CD4-positive, alpha-beta T cell treated with Interleukin-4 for 1 hour (primary cell): Measurements from ENCODE around the gene MAP3K2.

Experiments
- DNase-seq, 2 donors: peaks; one replicate each; pipeline ENCODE4 v3.0.0-alpha.2; 2020 to 2022

The MAP3K2 gene

DNA sequence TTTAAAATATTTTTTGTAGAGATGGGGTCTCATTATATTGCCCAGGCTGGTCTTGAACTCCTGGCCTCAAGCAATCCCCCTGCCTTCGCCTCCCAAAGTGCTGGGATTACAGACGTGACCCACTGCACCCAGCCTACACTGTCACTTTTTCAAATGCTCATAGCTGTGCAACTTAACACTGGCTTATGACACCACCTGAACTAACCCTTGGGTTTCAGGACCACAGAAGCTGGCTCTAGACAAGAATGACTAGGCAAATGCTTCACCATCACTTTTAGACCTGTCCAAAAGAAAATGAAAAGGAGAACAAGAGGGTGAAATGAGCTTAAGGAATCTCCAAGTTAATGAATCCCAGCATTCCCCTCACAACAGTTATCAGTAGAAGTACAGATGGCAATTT lies 107.1 kb downstream of the MAP3K2 start:
- DNase-seq: no peak

DNA sequence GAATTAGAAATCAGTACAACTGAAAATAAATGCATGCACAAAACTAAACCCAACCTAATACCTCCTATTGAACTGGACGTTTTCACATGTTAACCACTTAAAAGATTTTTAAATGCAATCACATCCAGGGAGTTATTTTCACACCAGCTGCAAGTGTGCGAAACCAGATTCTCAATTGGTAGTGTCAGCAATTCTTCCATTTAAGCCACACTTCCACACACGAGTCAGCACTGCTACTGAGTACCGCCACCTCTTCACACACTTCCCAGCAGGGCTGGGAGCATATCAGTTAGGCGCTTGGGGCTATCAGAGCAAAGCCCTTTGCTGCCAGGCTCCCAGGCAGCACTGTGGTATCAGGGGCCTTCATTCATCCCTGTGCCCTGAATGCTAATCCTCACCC lies 108.0 kb downstream of the MAP3K2 start:
- DNase-seq: no peak

DNA sequence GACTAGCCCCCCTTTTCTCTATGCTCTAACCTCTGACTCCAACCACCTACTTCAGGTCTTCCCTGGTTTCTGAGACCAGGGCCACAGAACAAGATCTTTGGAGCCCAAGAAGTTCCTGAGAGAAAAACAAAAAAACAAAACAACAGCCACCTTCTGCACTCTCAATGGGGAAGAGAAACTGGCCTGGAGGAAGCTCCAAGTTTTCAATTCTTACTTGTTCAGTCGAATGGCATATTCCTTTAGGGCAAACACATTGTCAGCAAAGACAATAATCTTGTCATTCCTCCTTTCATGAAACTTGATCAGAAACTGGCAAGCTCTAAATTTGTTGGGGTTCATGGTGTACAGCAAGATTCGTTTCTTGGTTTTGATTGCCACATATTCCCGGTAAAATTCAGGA lies 108.8 kb downstream of the MAP3K2 start:
- DNase-seq: no peak

DNA sequence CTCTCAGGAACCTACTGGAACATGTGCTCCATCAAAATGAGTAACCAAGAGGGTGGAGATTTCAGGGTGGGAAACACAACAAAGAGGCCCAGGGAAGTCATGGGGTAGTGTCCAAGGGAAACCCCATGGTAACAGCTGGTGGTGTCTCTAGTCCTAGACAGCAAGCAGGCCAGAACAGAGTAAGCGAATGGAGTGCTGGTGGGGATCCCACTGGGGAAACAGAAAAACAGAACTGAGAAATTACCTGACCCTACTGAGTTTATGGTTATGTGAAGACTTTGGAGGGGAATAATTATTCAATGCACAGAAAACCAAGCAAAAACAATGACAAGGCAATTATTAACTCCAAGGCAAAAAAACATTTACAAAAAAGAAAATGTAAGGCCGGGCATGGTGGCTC lies 110.7 kb downstream of the MAP3K2 start:
- no peak for DNase-seq

DNA sequence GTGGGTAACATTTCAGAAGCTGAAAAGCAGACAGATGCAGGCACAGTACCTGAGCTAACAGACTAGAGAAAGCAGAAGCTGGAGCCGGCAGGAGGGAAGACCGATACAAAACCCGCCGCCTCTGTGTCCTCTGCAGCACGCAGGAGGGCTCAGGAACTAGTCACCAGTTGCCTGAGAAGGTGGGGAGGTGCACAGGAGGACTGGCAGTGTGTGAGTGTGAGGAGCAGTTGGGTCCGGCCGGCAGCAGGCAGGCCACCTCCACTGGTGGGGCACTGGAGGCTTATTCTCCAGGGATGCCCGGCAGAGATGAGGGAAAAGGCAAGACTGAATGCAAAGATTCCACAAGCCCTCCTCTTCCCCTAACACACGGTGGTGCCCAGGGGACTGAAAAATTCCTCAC lies 112.0 kb downstream of the MAP3K2 start:
- DNase-seq: no peak

DNA sequence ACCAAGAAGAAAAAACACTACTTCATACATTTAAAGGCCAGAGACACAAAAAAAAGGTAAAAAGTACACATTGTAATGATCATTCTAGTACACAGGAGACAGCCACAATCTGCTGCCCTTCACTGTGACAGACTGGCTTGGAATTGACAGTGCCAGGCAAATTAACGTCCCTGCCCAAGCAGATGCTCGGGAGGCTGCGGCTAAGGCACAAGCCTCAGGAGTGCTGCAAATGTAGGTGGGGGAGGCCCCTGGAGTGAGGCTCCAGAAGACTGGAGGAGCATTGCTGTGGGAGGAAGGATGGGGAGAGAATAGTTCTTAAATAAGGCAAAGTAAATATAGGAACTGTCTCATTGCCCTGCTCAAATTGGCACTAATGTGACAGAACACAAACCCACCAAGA lies 112.4 kb downstream of the MAP3K2 start:
- DNase-seq: no peak

DNA sequence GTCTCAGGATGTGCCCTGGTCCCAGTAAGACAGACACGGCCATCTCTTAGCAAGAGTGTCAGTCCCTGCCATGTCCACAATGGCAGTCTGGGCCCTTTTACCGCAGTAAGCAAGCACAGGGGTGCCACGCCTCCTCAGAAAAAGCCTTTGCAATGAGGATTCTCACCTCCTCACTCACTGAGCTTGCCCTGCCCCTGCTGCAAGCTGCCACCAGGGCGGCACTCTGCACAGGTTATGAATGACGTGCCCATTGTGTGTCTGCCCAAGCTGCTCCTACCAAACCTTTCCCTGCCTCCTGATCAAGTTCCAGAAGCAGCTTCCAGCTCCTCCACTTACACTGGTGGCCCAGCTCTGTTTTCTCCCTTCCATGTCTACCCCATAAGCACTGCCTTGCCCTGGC lies 117.1 kb downstream of the MAP3K2 start:
- no peak for DNase-seq

DNA sequence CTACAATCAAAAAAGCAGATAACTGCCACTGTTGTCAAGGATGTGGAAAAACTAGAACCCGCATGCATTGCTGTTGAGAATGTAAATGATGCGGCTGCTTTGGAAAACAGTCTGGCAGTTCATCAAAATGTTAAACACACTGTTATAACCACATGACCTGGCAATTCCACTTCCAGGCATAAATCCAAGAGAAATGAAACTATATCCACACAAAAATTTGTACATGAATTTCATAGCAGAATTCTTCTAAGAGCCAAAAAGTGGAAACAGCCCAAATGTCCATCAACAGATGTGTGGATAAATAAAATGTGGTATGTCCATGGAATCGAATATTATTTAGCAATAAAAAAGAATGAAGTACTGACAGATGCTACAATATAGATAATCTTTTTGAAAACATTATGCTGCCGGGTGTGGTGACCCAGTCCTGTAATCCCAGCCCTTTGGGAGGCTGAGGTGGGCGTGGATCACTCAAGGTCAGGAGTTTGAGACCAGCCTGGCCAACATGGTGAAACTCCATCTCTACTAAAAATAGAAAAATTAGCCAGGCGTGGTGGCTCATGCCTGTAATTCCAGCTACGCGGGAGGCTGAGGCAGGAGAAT lies 125.9 kb downstream of the MAP3K2 start:
- no peak for DNase-seq

DNA sequence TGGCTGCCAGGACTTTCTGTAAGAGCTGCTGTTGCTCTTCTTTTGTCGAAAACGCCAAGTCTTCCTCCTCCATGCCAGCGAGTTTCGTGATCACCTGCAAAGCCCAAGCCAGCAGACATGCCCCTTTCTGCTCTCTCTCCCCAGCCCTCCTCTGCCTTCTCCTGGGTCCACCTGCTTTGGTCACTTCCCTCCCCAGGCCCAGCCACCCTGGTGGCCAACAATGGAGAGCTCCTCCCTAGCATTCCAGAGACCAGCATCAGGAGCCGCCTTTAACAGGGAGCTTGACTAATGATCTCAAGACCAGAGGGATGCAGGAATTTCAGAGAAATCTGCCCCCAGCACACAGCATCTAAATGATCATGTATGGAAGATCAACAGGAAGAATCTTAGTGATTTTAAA lies 128.4 kb downstream of the MAP3K2 start:
- no peak for DNase-seq

DNA sequence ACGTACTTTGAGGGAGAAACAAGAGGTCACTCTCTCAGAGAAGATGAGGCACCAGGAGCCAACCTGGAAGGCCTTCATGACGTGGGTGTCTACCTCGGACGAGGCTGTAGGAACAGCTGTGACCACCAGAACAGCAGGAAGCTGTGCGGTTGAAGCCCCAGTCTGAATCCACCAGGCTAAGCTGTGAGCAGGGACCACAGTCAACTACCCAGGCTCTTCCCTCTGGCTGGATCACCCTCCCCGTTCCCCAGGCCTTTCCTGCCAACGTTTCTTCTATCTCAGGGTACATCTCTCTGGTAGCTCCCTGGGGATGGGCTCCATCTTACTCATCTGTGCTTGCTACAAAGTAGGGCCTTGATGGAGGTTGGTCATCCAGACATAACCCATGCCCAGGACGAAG lies 130.9 kb downstream of the MAP3K2 start:
- DNase-seq: no peak

DNA sequence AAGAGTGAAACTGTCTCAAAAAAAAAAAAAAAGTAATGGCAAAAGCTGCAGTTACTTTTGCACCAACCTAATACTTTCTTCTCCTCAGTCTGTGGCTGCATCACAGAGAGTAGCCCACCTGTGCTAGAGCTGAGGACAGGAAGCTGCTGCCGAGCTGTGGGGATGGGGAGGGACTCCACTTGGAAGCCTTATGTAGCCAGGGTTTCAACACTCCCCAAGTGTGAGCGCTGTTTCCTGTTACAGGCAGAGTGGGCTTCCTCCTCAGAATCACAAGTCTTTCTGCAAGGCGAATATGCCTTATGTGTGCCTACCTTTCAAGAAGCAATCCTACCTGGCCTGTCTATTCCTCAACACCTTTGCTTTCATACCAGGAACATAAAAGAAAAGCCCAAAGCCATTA lies 131.4 kb downstream of the MAP3K2 start:
- DNase-seq: no peak

DNA sequence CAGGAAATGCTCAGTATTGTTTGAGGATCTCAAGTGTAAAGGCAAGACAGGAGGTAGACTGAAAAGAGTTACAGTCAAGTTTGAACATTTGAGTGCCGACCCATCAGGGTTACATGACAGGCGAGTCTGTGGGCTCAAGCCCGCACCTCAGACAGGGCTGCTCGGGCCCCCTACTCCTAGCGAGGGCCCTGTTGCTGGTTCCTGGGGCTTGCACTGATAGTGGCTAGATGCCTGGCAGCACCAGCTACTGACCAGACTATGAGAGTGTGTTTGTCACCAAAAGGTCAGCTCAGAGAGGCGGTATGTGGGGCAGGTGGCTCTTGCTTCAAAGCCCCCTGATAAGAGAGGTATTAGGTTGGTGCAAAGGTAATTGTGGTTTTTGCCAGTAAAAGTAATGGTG lies 132.1 kb downstream of the MAP3K2 start:
- no peak for DNase-seq

DNA sequence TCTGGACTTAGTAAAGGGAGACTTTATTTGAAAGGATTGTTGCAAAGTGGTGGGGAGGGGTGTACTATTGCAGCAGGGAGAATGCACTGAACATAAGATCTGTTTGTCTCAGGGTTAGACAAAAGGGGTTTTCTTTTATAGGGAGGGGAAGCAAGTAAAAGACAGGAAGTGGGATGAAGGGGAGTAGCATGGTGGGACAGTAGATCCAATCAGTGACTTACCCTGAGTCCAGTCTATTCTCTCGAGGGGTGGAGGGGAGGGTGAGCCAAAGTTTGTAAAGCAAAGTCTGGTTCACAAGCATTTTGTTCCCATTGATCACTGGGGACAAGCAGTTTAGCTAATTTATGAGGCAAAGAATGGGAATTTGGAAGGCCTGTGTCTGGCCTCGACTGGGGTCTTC lies 132.6 kb downstream of the MAP3K2 start:
- no peak for DNase-seq

DNA sequence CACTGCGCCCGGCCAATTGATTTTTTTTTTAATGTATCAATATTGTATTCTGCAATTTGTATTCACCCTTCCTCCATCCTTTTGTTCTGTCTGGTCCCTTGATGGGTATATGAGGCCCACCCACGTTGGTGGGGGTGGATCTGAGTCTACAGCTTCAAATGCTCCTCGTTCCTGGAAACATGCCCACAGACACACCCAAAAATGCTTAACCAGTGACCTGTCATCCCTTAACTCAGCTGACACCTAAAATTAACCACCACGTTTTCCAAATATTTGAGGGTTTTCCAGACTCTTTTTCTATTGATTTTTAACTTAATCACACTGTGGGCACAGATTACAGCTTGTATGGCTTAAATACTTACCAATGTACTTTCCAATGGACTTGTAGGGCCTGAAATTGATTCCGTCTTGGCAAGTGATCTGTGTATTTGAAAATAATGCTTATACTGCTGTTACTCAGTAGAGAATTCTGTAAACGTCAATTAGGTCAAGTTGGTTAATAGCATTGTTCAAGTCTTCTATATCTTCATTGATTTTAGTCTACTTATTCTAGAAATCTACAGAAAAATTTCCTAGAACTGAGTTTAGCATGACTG lies 133.3 kb downstream of the MAP3K2 start:
- no peak for DNase-seq
